ENCODE results near the gene ATG9B.

The ATG9B gene

GRCh38 chr7:150981644-150982043 is 42.6 kb downstream of the ATG9B start:
- TF ChIP-seq CTCF (IDR thresholded peaks at IDR 0.05; ENCODE audit: insufficient read depth, low read length) (no peak), POLR2AphosphoS5 (IDR thresholded peaks at IDR 0.05; ENCODE audit: low read depth) (no peak), REST (IDR thresholded peaks at IDR 0.05; ENCODE audit: insufficient replicate concordance, low read depth) (no peak), SPI1 (IDR thresholded peaks at IDR 0.05; ENCODE audit: borderline replicate concordance, low read depth) (no peak), GABPA (IDR thresholded peaks at IDR 0.05; ENCODE audit: low read depth) (no peak)
- DNase-seq (ENCODE audit: low read depth in 1 of 2, low spot score in 1 of 2): no peak
- H3K27me3 ChIP-seq (ENCODE audit: insufficient read depth, poor library complexity, severe bottlenecking): peaks cover 47% of the 10 kb centered on the region
- H3K27ac ChIP-seq (replicated peaks): no peak overlapping the region
- no peak overlapping the region for H3K4me3 ChIP-seq (replicated peaks; ENCODE audit: insufficient read depth, low read length)

- no peak for DNase-seq (ENCODE audit: low read depth in 1 of 2, low spot score in 1 of 2)
- Histone ChIP-seq H3K27ac (replicated peaks) (no peak overlapping the region), H3K4me3 (replicated peaks; ENCODE audit: insufficient read depth, low read length) (no peak overlapping the region), H3K27me3 (ENCODE audit: insufficient read depth, poor library complexity, severe bottlenecking) (peaks cover 55% of the 10 kb centered on the region)
- TF ChIP-seq CTCF (IDR thresholded peaks at IDR 0.05; ENCODE audit: insufficient read depth, low read length) (no peak), POLR2AphosphoS5 (IDR thresholded peaks at IDR 0.05; ENCODE audit: low read depth) (no peak), SPI1 (IDR thresholded peaks at IDR 0.05; ENCODE audit: borderline replicate concordance, low read depth) (no peak), REST (IDR thresholded peaks at IDR 0.05; ENCODE audit: insufficient replicate concordance, low read depth) (no peak), GABPA (IDR thresholded peaks at IDR 0.05; ENCODE audit: low read depth) (no peak)
These were observed 43.6 kb downstream of the ATG9B start for GRCh38 chr7:150980663-150981062.

GRCh38 chr7:150979713-150980390 is 44.4 kb downstream of the ATG9B start:
- peaks cover 61% of the 10 kb centered on the region for H3K27me3 ChIP-seq (ENCODE audit: insufficient read depth, poor library complexity, severe bottlenecking)
- TF ChIP-seq SPI1 (IDR thresholded peaks at IDR 0.05; ENCODE audit: borderline replicate concordance, low read depth) (no peak), REST (IDR thresholded peaks at IDR 0.05; ENCODE audit: insufficient replicate concordance, low read depth) (no peak), POLR2AphosphoS5 (IDR thresholded peaks at IDR 0.05; ENCODE audit: low read depth) (no peak), GABPA (IDR thresholded peaks at IDR 0.05; ENCODE audit: low read depth) (no peak), CTCF (IDR thresholded peaks at IDR 0.05; ENCODE audit: insufficient read depth, low read length) (no peak)
- H3K4me3 ChIP-seq (replicated peaks; ENCODE audit: insufficient read depth, low read length): no peak overlapping the region
- DNase-seq (ENCODE audit: low read depth in 1 of 2, low spot score in 1 of 2): no peak
- H3K27ac ChIP-seq (replicated peaks): no peak overlapping the region

All from HL-60 (cell line).